Liver (tissue), 3 donors: ENCODE results near the gene UBR1.
"Not testable (repeated sequence)": the region's sequence is repeated elsewhere in the genome, so short reads cannot be mapped to it uniquely, and the experiment has no call there.

ENCODE experiments used
- ATF3 ChIP-seq: IDR thresholded peaks from 2 replicates; pipeline ENCODE4 v1.6.1; 2016; ENCODE audit warnings: antibody characterized with exemption
- CTCF ChIP-seq: fragments of 150-350 bp; IDR thresholded peaks from 2 replicates; pipeline ENCODE4 v1.5.1; 2017; ENCODE audit warnings: improper control_type of control experiment, low read depth, low read length; ENCODE audit not compliant: missing input control
- EGR1 ChIP-seq, 2 donors: IDR thresholded peaks; 2 replicates each; pipeline ENCODE4 v1.6.1; 2016 to 2018; ENCODE audit warnings: antibody characterized with exemption in 2 of 2, low read depth in 2 of 2
- FOXA1 ChIP-seq: IDR thresholded peaks from 2 replicates; pipeline ENCODE4 v1.6.1; 2016; ENCODE audit warnings: antibody characterized with exemption
- GABPA ChIP-seq, 2 donors: IDR thresholded peaks in 1 of 2; conservative IDR thresholded peaks in 1 of 2; 2 replicates each; pipeline ENCODE4 v1.6.1; 2016; ENCODE audit warnings: antibody characterized with exemption in 2 of 2, mild to moderate bottlenecking in 1 of 2, moderate library complexity in 1 of 2
- HNF4A ChIP-seq, 2 donors: conservative IDR thresholded peaks; 2 replicates each; pipeline ENCODE4 v1.6.1; 2016; ENCODE audit warnings: antibody characterized with exemption in 2 of 2, mild to moderate bottlenecking in 2 of 2
- MAX ChIP-seq: IDR thresholded peaks from 2 replicates; pipeline ENCODE4 v1.6.1; 2016; ENCODE audit warnings: antibody characterized with exemption
- RAD21 ChIP-seq, 2 donors: IDR thresholded peaks; 2 replicates each; pipeline ENCODE4 v1.6.1; 2016; ENCODE audit warnings: antibody characterized with exemption in 2 of 2, mild to moderate bottlenecking in 2 of 2
- REST ChIP-seq: IDR thresholded peaks from 2 replicates; pipeline ENCODE4 v1.6.1; 2016; ENCODE audit warnings: antibody characterized with exemption, mild to moderate bottlenecking
- RXRA ChIP-seq, 2 donors: IDR thresholded peaks; 2 replicates each; pipeline ENCODE4 v1.6.1; 2017 to 2018; ENCODE audit warnings: antibody characterized with exemption in 2 of 2, mild to moderate bottlenecking in 1 of 2
- SP1 ChIP-seq: IDR thresholded peaks from 2 replicates; pipeline ENCODE4 v1.6.1; 2018; ENCODE audit warnings: antibody characterized with exemption, mild to moderate bottlenecking
- TAF1 ChIP-seq: conservative IDR thresholded peaks from 2 replicates; pipeline ENCODE4 v1.6.1; 2016; ENCODE audit warnings: antibody characterized with exemption, mild to moderate bottlenecking
- ZBTB33 ChIP-seq: IDR thresholded peaks from 2 replicates; pipeline ENCODE4 v1.6.1; 2016; ENCODE audit warnings: antibody characterized with exemption
- donor health status: healthy.
- donor health status: healthy.

GRCh38 chr15:42979113-42979512 lies 126.7 kb downstream of the UBR1 start:
- TF ChIP-seq RXRA (IDR thresholded peaks at IDR 0.05) (peak in 1 of 2 donors; percentile 39), HNF4A (conservative IDR thresholded peaks at IDR 0.05) (peak in 1 of 2 donors; percentile 51)
- TF ChIP-seq CTCF; FOXA1; MAX; GABPA (IDR thresholded peaks at IDR 0.05 in 1 of 2, conservative IDR thresholded peaks at IDR 0.05 in 1 of 2); ATF3; SP1; EGR1 (IDR thresholded peaks at IDR 0.05; ENCODE audit: low read depth in 2 of 2); ZBTB33; RAD21 (IDR thresholded peaks at IDR 0.05); REST; TAF1: not testable (repeated sequence)
